Measurements from ENCODE around the gene TLE1. TPM values are rescaled to one million over a fixed set of nuclear protein-coding genes. Genes with fewer than 3 reads are reported as not detected.

The TLE1 gene
- total RNA-seq, 1 experiment from 2014 or later: 21.9 TPM

- Mint-ChIP-seq H3K9me3 (ENCODE audit: unreplicated experiment) (no peaks in the 10 kb centered on the region), H3K36me3 (ENCODE audit: insufficient read depth, unreplicated experiment) (no peaks in the 10 kb centered on the region), H3K4me3 (ENCODE audit: unreplicated experiment) (no peak overlapping the region), H3K27ac (ENCODE audit: low read depth, unreplicated experiment) (no peak overlapping the region), H3K27me3 (ENCODE audit: insufficient read depth, unreplicated experiment) (no peaks in the 10 kb centered on the region), H3K4me1 (ENCODE audit: insufficient read depth, unreplicated experiment) (no peaks in the 10 kb centered on the region)
- CTCF ChIA-PET: interaction anchor here (1.7 kb wide), 1 partner anchor 15 kb away, joined by 8 read pairs; no protein-coding TSS in a partner anchor
- intact Hi-C loops (cut with micrococcal nuclease): loop anchor here (10.0 kb wide), 1 partner anchor 433 kb away; no protein-coding TSS in a partner anchor
- POLR2A ChIA-PET: interaction anchor here (0.9 kb wide), 1 partner anchor 32 kb away, joined by 4 read pairs; no protein-coding TSS in a partner anchor
- no TSS peak for BruUV-seq (replicated peaks)
- no peak for TF ChIP-seq CTCF (IDR thresholded peaks at IDR 0.05; ENCODE audit: unreplicated experiment)
- no peak for DNase-seq (ENCODE audit: unreplicated experiment)
Observed at GRCh38 chr9:81537964-81538363, 151.4 kb downstream of the TLE1 start.

- H3K4me3 Mint-ChIP-seq (ENCODE audit: unreplicated experiment): no peak overlapping the region
- BruUV-seq (replicated peaks): no TSS peak
- H3K9me3 Mint-ChIP-seq (ENCODE audit: unreplicated experiment): no peaks in the 10 kb centered on the region
- ChIA-PET CTCF (interaction anchor here (0.6 to 1.6 kb wide), 4 partner anchors 14 to 593 kb away, joined by 3 to 5 read pairs (median 4); no protein-coding TSS in a partner anchor), POLR2A (interaction anchor here (1.2 kb wide), 1 partner anchor 52 kb away, joined by 3 read pairs; no protein-coding TSS in a partner anchor)
- H3K27ac Mint-ChIP-seq (ENCODE audit: low read depth, unreplicated experiment): no peak overlapping the region
- no peaks in the 10 kb centered on the region for H3K4me1 Mint-ChIP-seq (ENCODE audit: insufficient read depth, unreplicated experiment)
- no peaks in the 10 kb centered on the region for H3K27me3 Mint-ChIP-seq (ENCODE audit: insufficient read depth, unreplicated experiment)
- DNase-seq (ENCODE audit: unreplicated experiment): no peak
- H3K36me3 Mint-ChIP-seq (ENCODE audit: insufficient read depth, unreplicated experiment): no peaks in the 10 kb centered on the region
- TF ChIP-seq CTCF (IDR thresholded peaks at IDR 0.05; ENCODE audit: unreplicated experiment): no peak
- intact Hi-C loops (cut with micrococcal nuclease): loop anchor here (10.0 kb wide), 1 partner anchor 432 kb away; no protein-coding TSS in a partner anchor
Observed at GRCh38 chr9:81536242-81537025, 152.9 kb downstream of the TLE1 start.

- H3K4me3 Mint-ChIP-seq (ENCODE audit: unreplicated experiment): no peak overlapping the region
- no peaks in the 10 kb centered on the region for H3K4me1 Mint-ChIP-seq (ENCODE audit: insufficient read depth, unreplicated experiment)
- DNase-seq (ENCODE audit: unreplicated experiment): peak; percentile 81
- no TSS peak for BruUV-seq (replicated peaks)
- intact Hi-C loops (cut with micrococcal nuclease): loop anchor here (10.0 kb wide), 1 partner anchor 431 kb away; no protein-coding TSS in a partner anchor
- H3K36me3 Mint-ChIP-seq (ENCODE audit: insufficient read depth, unreplicated experiment): no peaks in the 10 kb centered on the region
- ChIA-PET CTCF (interaction anchor here (0.6 to 1.6 kb wide), 2 partner anchors 13 to 594 kb away, joined by 3 to 5 read pairs; no protein-coding TSS in a partner anchor), POLR2A (interaction anchor here (1.2 kb wide), 1 partner anchor 52 kb away, joined by 3 read pairs; no protein-coding TSS in a partner anchor)
- no peak overlapping the region for H3K27ac Mint-ChIP-seq (ENCODE audit: low read depth, unreplicated experiment)
- no peaks in the 10 kb centered on the region for H3K27me3 Mint-ChIP-seq (ENCODE audit: insufficient read depth, unreplicated experiment)
- no peak for TF ChIP-seq CTCF (IDR thresholded peaks at IDR 0.05; ENCODE audit: unreplicated experiment)
- H3K9me3 Mint-ChIP-seq (ENCODE audit: unreplicated experiment): no peaks in the 10 kb centered on the region
Observed at GRCh38 chr9:81535542-81536241, 153.7 kb downstream of the TLE1 start.

All from MCF 10A (cell line).